ENCODE measurements around the gene UBE2J1.
"Not testable (repeated sequence)": the region's sequence is repeated elsewhere in the genome, so short reads cannot be mapped to it uniquely, and the experiment has no call there.

Gene UBE2J1

GRCh38 chr6:89324304-89324703 is 28.2 kb downstream of the UBE2J1 start:
- DNase-seq (ENCODE audit: low read depth), result no peak
- H3K4me3 ChIP-seq (ENCODE audit: low read depth, low read length), result no peak overlapping the region

GRCh38 chr6:89323511-89323971 is 29.0 kb downstream of the UBE2J1 start:
- H3K4me3 ChIP-seq (ENCODE audit: low read depth, low read length), result no peak overlapping the region
- peak; percentile 19 for DNase-seq (ENCODE audit: low read depth)

GRCh38 chr6:89321131-89321970 is 31.2 kb downstream of the UBE2J1 start:
- no peak overlapping the region for H3K4me3 ChIP-seq (ENCODE audit: low read depth, low read length)
- DNase-seq (ENCODE audit: low read depth), result no peak

- DNase-seq (ENCODE audit: low read depth), result no peak
- H3K4me3 ChIP-seq (ENCODE audit: low read depth, low read length), result no peak overlapping the region
These were observed 32.4 kb downstream of the UBE2J1 start for GRCh38 chr6:89320012-89320559.

- H3K4me3 ChIP-seq (ENCODE audit: low read depth, low read length), result no peak overlapping the region
- DNase-seq (ENCODE audit: low read depth), result no peak
These were observed 35.5 kb downstream of the UBE2J1 start for GRCh38 chr6:89317067-89317466.

GRCh38 chr6:89315249-89315885 is 37.2 kb downstream of the UBE2J1 start, which contains the start of gene GABRR2:
Gene GABRR2, minus strand, starts transcription at chr6:89315299. Its CDS starts 134 bp downstream, at chr6:89315165.
- no peak for DNase-seq (ENCODE audit: low read depth)
- no peak within 1 kb of the TSS for H3K4me3 ChIP-seq (ENCODE audit: low read depth, low read length)

- no peak overlapping the region for H3K4me3 ChIP-seq (ENCODE audit: low read depth, low read length)
- no peak for DNase-seq (ENCODE audit: low read depth)
These were observed 37.8 kb downstream of the UBE2J1 start for GRCh38 chr6:89314692-89315091.

- peak; percentile 81 for DNase-seq (ENCODE audit: low read depth)
- H3K4me3 ChIP-seq (ENCODE audit: low read depth, low read length), result no peak overlapping the region
These were observed 39.5 kb downstream of the UBE2J1 start for GRCh38 chr6:89313006-89313405.

GRCh38 chr6:89311853-89312531 is 40.5 kb downstream of the UBE2J1 start:
- DNase-seq (ENCODE audit: low read depth), result peak; percentile 48
- no peak overlapping the region for H3K4me3 ChIP-seq (ENCODE audit: low read depth, low read length)

GRCh38 chr6:89311530-89311852 is 41.0 kb downstream of the UBE2J1 start:
- no peak for DNase-seq (ENCODE audit: low read depth)
- H3K4me3 ChIP-seq (ENCODE audit: low read depth, low read length), result no peak overlapping the region

GRCh38 chr6:89310929-89311328 is 41.6 kb downstream of the UBE2J1 start:
- H3K4me3 ChIP-seq (ENCODE audit: low read depth, low read length), result no peak overlapping the region
- peak; percentile 21 for DNase-seq (ENCODE audit: low read depth)

GRCh38 chr6:89308525-89309395 is 43.8 kb downstream of the UBE2J1 start:
- no peak overlapping the region for H3K4me3 ChIP-seq (ENCODE audit: low read depth, low read length)
- no peak for DNase-seq (ENCODE audit: low read depth)

- not testable (repeated sequence) for DNase-seq (ENCODE audit: low read depth); H3K4me3 ChIP-seq (ENCODE audit: low read depth, low read length)
These were observed 48.0 kb downstream of the UBE2J1 start for GRCh38 chr6:89304517-89304916.

GRCh38 chr6:89302936-89303335 is 49.6 kb downstream of the UBE2J1 start:
- DNase-seq (ENCODE audit: low read depth), result no peak
- no peak overlapping the region for H3K4me3 ChIP-seq (ENCODE audit: low read depth, low read length)

GRCh38 chr6:89302195-89302770 is 50.2 kb downstream of the UBE2J1 start:
- no peak for DNase-seq (ENCODE audit: low read depth)
- no peak overlapping the region for H3K4me3 ChIP-seq (ENCODE audit: low read depth, low read length)

GRCh38 chr6:89301586-89302194 is 50.8 kb downstream of the UBE2J1 start:
- no peak overlapping the region for H3K4me3 ChIP-seq (ENCODE audit: low read depth, low read length)

GRCh38 chr6:89299466-89299850 is 53.1 kb downstream of the UBE2J1 start:
- H3K4me3 ChIP-seq (ENCODE audit: low read depth, low read length), result no peak overlapping the region
- no peak for DNase-seq (ENCODE audit: low read depth)

More at GRCh38 chr6:89301586-89302194, 50.8 kb downstream of the UBE2J1 start:
- no peak for DNase-seq (ENCODE audit: low read depth)

GRCh38 chr6:89298680-89299465 is 53.6 kb downstream of the UBE2J1 start:
- peak; percentile 54 for DNase-seq (ENCODE audit: low read depth)
- no peak overlapping the region for H3K4me3 ChIP-seq (ENCODE audit: low read depth, low read length)

All from skeletal muscle cell (primary cell).